WTC11 (cell line): ENCODE data around the gene CSF1R. TPM values are rescaled to one million over a fixed set of nuclear protein-coding genes. Genes with fewer than 3 reads are reported as not detected.

Experiments
- ATAC-seq: fragments of 200-7000 bp; cut with Tn5 transposase; 2 replicates; pipeline ENCODE4 v1.10.0; 2021; ENCODE audit warnings: mild to moderate bottlenecking, moderate library complexity
- CTCF ChIA-PET: fragments of 300-600 bp; sonication (Branson Sonifier 250); formaldehyde crosslinking; loops from one replicate; lab custom pipeline; 2021; ENCODE audit warnings: antibody characterized with exemption; lab: Charles Lee
- POLR2A ChIA-PET: fragments of 350-600 bp; sonication (Branson Sonifier 250); formaldehyde crosslinking; loops from one replicate; lab custom pipeline; 2021; ENCODE audit warnings: antibody characterized with exemption; lab: Charles Lee
- DNase-seq: peaks from one replicate; pipeline ENCODE4 v3.0.0; 2021; ENCODE audit warnings: low spot score
- H3K27ac Mint-ChIP-seq: 2 replicates; pipeline ENCODE4 v1.8.0; 2021; ENCODE audit warnings: mixed read lengths
- H3K27me3 Mint-ChIP-seq: 2 replicates; pipeline ENCODE4 v1.8.0; 2021; ENCODE audit warnings: low read depth, mild to moderate bottlenecking, moderate library complexity, mixed read lengths
- H3K36me3 Mint-ChIP-seq: 2 replicates; pipeline ENCODE4 v1.8.0; 2021; ENCODE audit warnings: mixed read lengths
- H3K4me1 Mint-ChIP-seq: 2 replicates; pipeline ENCODE4 v1.8.0; 2022; ENCODE audit warnings: mixed read lengths
- H3K4me3 Mint-ChIP-seq: 2 replicates; pipeline ENCODE4 v1.8.0; 2021; ENCODE audit warnings: mild to moderate bottlenecking, moderate library complexity, mixed read lengths
- H3K9me3 Mint-ChIP-seq: 2 replicates; pipeline ENCODE4 v1.8.0; 2021; ENCODE audit warnings: mixed read lengths
- CREM ChIP-seq: sonication (generic); formaldehyde crosslinking; IDR thresholded peaks from 2 replicates; pipeline ENCODE4 v1.8.1; 2022; ENCODE audit warnings: mild to moderate bottlenecking, missing genetic modification reagents, moderate library complexity
- E2F1 ChIP-seq: sonication (generic); formaldehyde crosslinking; IDR thresholded peaks from 2 replicates; pipeline ENCODE4 v1.8.0; 2022; ENCODE audit warnings: mild to moderate bottlenecking, missing genetic modification reagents
- ETV6 ChIP-seq: sonication (generic); formaldehyde crosslinking; IDR thresholded peaks from 2 replicates; pipeline ENCODE4 v1.8.1; 2022; ENCODE audit warnings: mild to moderate bottlenecking, missing genetic modification reagents
- GRHL2 ChIP-seq: fragments of 250-450 bp; sonication (Bioruptor Pico); IDR thresholded peaks from 2 replicates; pipeline ENCODE4 v1.8.0; 2022; ENCODE audit warnings: mild to moderate bottlenecking, moderate library complexity; ENCODE audit not compliant: insufficient replicate concordance, severe bottlenecking
- IRF2 ChIP-seq: sonication (generic); formaldehyde crosslinking; IDR thresholded peaks from 2 replicates; pipeline ENCODE4 v1.8.0; 2022; ENCODE audit warnings: low read depth, missing genetic modification reagents, borderline replicate concordance
- KAT7 ChIP-seq: sonication (generic); formaldehyde crosslinking; IDR thresholded peaks from 2 replicates; pipeline ENCODE4 v1.8.1; 2023; ENCODE audit warnings: missing genetic modification reagents, mild to moderate bottlenecking, borderline replicate concordance
- MXD4 ChIP-seq: fragments of 250-450 bp; sonication (Bioruptor Pico); IDR thresholded peaks from 2 replicates; pipeline ENCODE4 v1.8.0; 2021; ENCODE audit warnings: mild to moderate bottlenecking, moderate library complexity, borderline replicate concordance
- NFE2L1 ChIP-seq: sonication (generic); formaldehyde crosslinking; IDR thresholded peaks from 2 replicates; pipeline ENCODE4 v1.8.1; 2023; ENCODE audit warnings: missing genetic modification reagents
- RELA ChIP-seq: sonication (generic); formaldehyde crosslinking; IDR thresholded peaks from 2 replicates; pipeline ENCODE4 v1.8.1; 2022; ENCODE audit warnings: missing genetic modification reagents, mild to moderate bottlenecking, borderline replicate concordance
- SOX15 ChIP-seq: fragments of 250-450 bp; sonication (Bioruptor Pico); IDR thresholded peaks from 2 replicates; pipeline ENCODE4 v1.9.0; 2021; ENCODE audit warnings: mild to moderate bottlenecking
- USF1 ChIP-seq: sonication (generic); formaldehyde crosslinking; IDR thresholded peaks from 2 replicates; pipeline ENCODE4 v1.8.0; 2022; ENCODE audit warnings: mild to moderate bottlenecking, missing genetic modification reagents
- ZNF138 ChIP-seq: sonication (generic); formaldehyde crosslinking; conservative IDR thresholded peaks from 2 replicates; pipeline ENCODE4 v1.8.1; 2022; ENCODE audit warnings: mild to moderate bottlenecking, moderate library complexity, missing genetic modification reagents
- ZNF263 ChIP-seq: sonication (generic); formaldehyde crosslinking; IDR thresholded peaks from 2 replicates; pipeline ENCODE4 v1.8.1; 2022; ENCODE audit warnings: low read depth, mild to moderate bottlenecking, moderate library complexity, missing genetic modification reagents
- ZNF396 ChIP-seq: fragments of 250-450 bp; sonication (Bioruptor Pico); IDR thresholded peaks from 2 replicates; pipeline ENCODE4 v1.8.0; 2021; ENCODE audit warnings: mild to moderate bottlenecking, moderate library complexity, borderline replicate concordance
- ZNF532 ChIP-seq: fragments of 250-450 bp; sonication (Bioruptor Pico); IDR thresholded peaks from 2 replicates; pipeline ENCODE4 v1.9.0; 2021; ENCODE audit warnings: mild to moderate bottlenecking, borderline replicate concordance
- total RNA-seq: library from RNA; stranded (reverse); gene quantifications from 3 replicates; pipeline ENCODE4 v1.2.3, GENCODE V29; 2021
- TF ChIP-seq, protein P1 (sequence below): sonication (generic); formaldehyde crosslinking; IDR thresholded peaks from 2 replicates; pipeline ENCODE4 v1.8.0; 2022; ENCODE audit warnings: missing genetic modification reagents
- TF ChIP-seq, protein P2 (sequence below): sonication (generic); formaldehyde crosslinking; IDR thresholded peaks from 2 replicates; pipeline ENCODE4 v1.8.1; 2023; ENCODE audit warnings: mild to moderate bottlenecking, missing genetic modification reagents, moderate library complexity
- TF ChIP-seq, protein P3 (sequence below): fragments of 250-450 bp; sonication (Bioruptor Pico); conservative IDR thresholded peaks from 2 replicates; pipeline ENCODE4 v1.9.0; 2021; ENCODE audit warnings: mild to moderate bottlenecking
- TF ChIP-seq, protein P4 (sequence below): fragments of 250-450 bp; sonication (Bioruptor Pico); IDR thresholded peaks from 2 replicates; pipeline ENCODE4 v1.9.0; 2021; ENCODE audit warnings: mild to moderate bottlenecking

The CSF1R gene
- total RNA-seq, 1 experiment from 2014 or later, result 0.20 TPM

GRCh38 chr5:150080696-150081435 is 5.5 kb downstream of the CSF1R start (continued):
- TF ChIP-seq, protein P1, sequence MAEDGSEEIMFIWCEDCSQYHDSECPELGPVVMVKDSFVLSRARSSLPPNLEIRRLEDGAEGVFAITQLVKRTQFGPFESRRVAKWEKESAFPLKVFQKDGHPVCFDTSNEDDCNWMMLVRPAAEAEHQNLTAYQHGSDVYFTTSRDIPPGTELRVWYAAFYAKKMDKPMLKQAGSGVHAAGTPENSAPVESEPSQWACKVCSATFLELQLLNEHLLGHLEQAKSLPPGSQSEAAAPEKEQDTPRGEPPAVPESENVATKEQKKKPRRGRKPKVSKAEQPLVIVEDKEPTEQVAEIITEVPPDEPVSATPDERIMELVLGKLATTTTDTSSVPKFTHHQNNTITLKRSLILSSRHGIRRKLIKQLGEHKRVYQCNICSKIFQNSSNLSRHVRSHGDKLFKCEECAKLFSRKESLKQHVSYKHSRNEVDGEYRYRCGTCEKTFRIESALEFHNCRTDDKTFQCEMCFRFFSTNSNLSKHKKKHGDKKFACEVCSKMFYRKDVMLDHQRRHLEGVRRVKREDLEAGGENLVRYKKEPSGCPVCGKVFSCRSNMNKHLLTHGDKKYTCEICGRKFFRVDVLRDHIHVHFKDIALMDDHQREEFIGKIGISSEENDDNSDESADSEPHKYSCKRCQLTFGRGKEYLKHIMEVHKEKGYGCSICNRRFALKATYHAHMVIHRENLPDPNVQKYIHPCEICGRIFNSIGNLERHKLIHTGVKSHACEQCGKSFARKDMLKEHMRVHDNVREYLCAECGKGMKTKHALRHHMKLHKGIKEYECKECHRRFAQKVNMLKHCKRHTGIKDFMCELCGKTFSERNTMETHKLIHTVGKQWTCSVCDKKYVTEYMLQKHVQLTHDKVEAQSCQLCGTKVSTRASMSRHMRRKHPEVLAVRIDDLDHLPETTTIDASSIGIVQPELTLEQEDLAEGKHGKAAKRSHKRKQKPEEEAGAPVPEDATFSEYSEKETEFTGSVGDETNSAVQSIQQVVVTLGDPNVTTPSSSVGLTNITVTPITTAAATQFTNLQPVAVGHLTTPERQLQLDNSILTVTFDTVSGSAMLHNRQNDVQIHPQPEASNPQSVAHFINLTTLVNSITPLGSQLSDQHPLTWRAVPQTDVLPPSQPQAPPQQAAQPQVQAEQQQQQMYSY (CRISPR knock-in tag), result no peak
- no peak for TF ChIP-seq GRHL2
- no peak for TF ChIP-seq KAT7 (CRISPR knock-in tag)
- TF ChIP-seq ZNF263 (CRISPR knock-in tag), result no peak
- TF ChIP-seq MXD4 (CRISPR knock-in tag), result no peak
- no peak for TF ChIP-seq IRF2
- TF ChIP-seq, protein P2, sequence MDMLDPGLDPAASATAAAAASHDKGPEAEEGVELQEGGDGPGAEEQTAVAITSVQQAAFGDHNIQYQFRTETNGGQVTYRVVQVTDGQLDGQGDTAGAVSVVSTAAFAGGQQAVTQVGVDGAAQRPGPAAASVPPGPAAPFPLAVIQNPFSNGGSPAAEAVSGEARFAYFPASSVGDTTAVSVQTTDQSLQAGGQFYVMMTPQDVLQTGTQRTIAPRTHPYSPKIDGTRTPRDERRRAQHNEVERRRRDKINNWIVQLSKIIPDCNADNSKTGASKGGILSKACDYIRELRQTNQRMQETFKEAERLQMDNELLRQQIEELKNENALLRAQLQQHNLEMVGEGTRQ (CRISPR knock-in tag), result no peak
- TF ChIP-seq ZNF532, result no peak
- TF ChIP-seq USF1 (CRISPR knock-in tag), result no peak
- no peak for TF ChIP-seq E2F1
- no peak for TF ChIP-seq ZNF138 (CRISPR knock-in tag)
- TF ChIP-seq NFE2L1, result no peak

DNA sequence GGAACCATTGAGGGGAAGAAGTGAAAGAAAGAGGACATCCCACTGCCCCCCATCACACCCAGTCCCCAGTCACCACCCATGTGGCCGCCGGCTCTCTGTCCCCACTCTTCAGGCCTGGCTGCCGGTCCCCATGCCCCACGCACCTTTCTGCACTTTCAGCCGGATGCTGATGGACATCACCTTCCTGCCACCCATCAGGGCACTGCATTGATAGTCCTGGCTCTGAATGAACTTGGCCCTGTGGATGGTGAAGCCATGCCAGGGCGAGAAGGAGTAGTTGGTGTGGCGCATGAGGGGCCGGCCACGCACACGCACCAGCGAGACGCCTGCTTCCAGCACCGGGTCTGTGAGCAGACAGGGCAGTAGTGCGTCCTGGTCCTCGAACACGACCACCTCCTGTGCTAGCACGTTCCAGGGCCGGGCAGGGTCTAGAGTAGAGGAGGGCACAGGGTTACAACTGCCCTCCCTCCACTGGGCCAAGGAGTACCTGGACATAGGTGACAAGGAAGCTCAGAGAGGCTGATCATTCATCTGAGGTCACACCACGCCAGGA is 6.4 kb downstream of the CSF1R start:
- Mint-ChIP-seq H3K36me3 (no peaks in the 10 kb centered on the region), H3K4me1 (peaks cover 17% of the 10 kb centered on the region), H3K27me3 (no peaks in the 10 kb centered on the region), H3K27ac (no peak overlapping the region), H3K4me3 (no peak overlapping the region), H3K9me3 (no peaks in the 10 kb centered on the region)
- no peak for TF ChIP-seq RELA (CRISPR knock-in tag)
- TF ChIP-seq SOX15 (CRISPR knock-in tag), result no peak
- TF ChIP-seq ETV6 (CRISPR knock-in tag), result no peak
- TF ChIP-seq, protein P3, sequence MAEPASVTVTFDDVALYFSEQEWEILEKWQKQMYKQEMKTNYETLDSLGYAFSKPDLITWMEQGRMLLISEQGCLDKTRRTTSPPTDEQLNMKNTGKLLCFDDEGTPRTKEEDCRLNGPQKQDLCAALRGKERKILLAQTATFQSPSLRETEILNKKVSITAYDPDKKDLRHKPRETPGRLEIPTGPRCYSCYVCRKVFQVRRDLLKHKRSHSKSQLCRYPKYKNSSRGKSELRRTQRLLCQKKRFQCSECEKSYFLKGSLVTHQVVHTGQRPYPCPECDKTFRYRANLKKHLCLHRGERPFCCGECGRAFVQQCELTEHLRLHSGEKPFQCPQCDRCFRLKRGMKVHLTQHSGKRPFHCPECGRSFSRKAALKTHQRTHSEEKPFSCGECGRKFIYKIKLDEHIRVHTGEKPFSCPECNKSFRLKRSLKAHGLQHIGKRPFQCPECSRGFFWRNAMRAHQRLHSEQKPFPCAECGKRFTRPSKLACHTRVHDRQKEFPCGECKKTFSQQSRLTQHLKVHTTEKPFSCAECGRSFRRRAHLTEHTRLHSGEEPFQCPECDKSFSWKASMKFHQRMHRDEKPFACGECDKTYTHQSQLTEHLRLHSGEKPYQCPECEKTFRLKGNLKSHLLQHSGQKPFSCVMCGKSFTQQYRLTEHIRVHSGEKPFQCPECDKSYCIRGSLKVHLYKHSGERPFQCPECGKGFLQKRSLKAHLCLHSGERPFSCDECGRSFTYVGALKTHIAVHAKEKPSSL (CRISPR knock-in tag), result no peak
- TF ChIP-seq CREM, result no peak
- no peak for TF ChIP-seq MXD4 (CRISPR knock-in tag)
- TF ChIP-seq IRF2, result no peak
- no peak for TF ChIP-seq ZNF396 (CRISPR knock-in tag)
- TF ChIP-seq, protein P4, sequence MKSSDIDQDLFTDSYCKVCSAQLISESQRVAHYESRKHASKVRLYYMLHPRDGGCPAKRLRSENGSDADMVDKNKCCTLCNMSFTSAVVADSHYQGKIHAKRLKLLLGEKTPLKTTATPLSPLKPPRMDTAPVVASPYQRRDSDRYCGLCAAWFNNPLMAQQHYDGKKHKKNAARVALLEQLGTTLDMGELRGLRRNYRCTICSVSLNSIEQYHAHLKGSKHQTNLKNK (CRISPR knock-in tag), result no peak
- no peak for ATAC-seq
- ChIA-PET POLR2A (no interaction called here), CTCF (no interaction called here)
- DNase-seq, result no peak
